Measurements from ENCODE around the gene ZSCAN22. TPM values are rescaled to one million over a fixed set of nuclear protein-coding genes. Genes with fewer than 3 reads are reported as not detected.

The ZSCAN22 gene
- total RNA-seq, 1 donor from 2014 or later: 3.2 TPM

DNA sequence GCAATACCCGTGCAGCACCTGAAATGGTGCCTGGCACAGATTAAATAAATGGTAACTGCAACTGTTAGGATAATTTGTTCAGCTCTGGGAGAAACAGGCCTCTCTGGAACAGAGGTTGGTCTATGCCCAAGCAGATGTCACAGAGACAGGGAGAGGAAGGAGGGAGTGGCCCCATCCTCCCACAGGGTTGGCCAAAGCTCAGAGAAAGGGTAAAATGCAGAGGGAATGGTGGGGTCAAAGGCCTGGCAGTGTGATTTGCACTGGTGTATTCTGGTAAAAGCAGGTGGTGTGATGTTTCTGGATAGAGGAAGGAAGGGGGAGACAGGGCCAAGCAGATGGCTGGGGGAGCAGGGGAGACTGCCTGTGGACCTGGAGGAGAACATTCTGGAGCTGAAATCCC lies 9.4 kb downstream of the ZSCAN22 start:
- H3K27ac Mint-ChIP-seq (ENCODE audit: unreplicated experiment): no peak overlapping the region
- no peaks in the 10 kb centered on the region for H3K9me3 Mint-ChIP-seq (ENCODE audit: unreplicated experiment)
- peaks cover 32% of the 10 kb centered on the region for H3K4me1 Mint-ChIP-seq (ENCODE audit: unreplicated experiment)

DNA sequence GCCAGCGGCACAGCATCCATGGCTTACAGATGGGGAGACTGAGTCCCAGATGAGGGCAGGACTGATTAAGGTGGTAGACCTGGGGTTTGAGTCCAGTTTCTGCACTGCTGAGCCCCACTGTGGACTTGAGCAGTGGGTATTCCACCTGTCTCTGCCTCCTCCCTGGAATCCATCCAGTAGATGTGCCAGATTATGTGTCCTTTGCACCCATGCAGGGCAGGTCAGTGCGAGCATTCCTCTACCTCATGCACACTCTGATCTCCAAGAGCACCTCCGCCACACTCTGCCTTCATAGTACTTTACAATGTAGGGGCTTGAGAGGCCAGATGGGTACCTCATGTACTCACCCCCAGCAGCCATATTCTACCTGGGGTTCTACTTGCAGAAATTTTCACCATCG lies 10.0 kb downstream of the ZSCAN22 start:
- Mint-ChIP-seq H3K4me3 (ENCODE audit: unreplicated experiment) (no peak overlapping the region), H3K36me3 (ENCODE audit: low read depth, unreplicated experiment) (peaks cover 37% of the 10 kb centered on the region), H3K9me3 (ENCODE audit: unreplicated experiment) (no peaks in the 10 kb centered on the region), H3K27ac (ENCODE audit: unreplicated experiment) (no peak overlapping the region), H3K27me3 (ENCODE audit: unreplicated experiment) (peaks cover 3% of the 10 kb centered on the region), H3K4me1 (ENCODE audit: unreplicated experiment) (peaks cover 34% of the 10 kb centered on the region)
- DNase-seq (ENCODE audit: low spot score): no peak
- TF ChIP-seq CTCF (IDR thresholded peaks at IDR 0.05; ENCODE audit: unreplicated experiment): no peak

More for the DNA sequence above, 9.4 kb downstream of the ZSCAN22 start:
- no peak for DNase-seq (ENCODE audit: low spot score)
- Mint-ChIP-seq H3K27me3 (ENCODE audit: unreplicated experiment) (peaks cover 3% of the 10 kb centered on the region), H3K4me3 (ENCODE audit: unreplicated experiment) (peak overlapping the region; percentile 67), H3K36me3 (ENCODE audit: low read depth, unreplicated experiment) (peaks cover 34% of the 10 kb centered on the region)
- TF ChIP-seq CTCF (IDR thresholded peaks at IDR 0.05; ENCODE audit: unreplicated experiment): no peak

- peaks cover 3% of the 10 kb centered on the region for H3K27me3 Mint-ChIP-seq (ENCODE audit: unreplicated experiment)
- H3K27ac Mint-ChIP-seq (ENCODE audit: unreplicated experiment): no peak overlapping the region
- TF ChIP-seq CTCF (IDR thresholded peaks at IDR 0.05; ENCODE audit: unreplicated experiment): no peak
- H3K4me3 Mint-ChIP-seq (ENCODE audit: unreplicated experiment): peak overlapping the region; percentile 78
- DNase-seq (ENCODE audit: low spot score): no peak
- peaks cover 34% of the 10 kb centered on the region for H3K4me1 Mint-ChIP-seq (ENCODE audit: unreplicated experiment)
- H3K9me3 Mint-ChIP-seq (ENCODE audit: unreplicated experiment): no peaks in the 10 kb centered on the region
- peaks cover 42% of the 10 kb centered on the region for H3K36me3 Mint-ChIP-seq (ENCODE audit: low read depth, unreplicated experiment)
These were observed 11.5 kb downstream of the ZSCAN22 start for GRCh38 chr19:58338336-58338735.

DNA sequence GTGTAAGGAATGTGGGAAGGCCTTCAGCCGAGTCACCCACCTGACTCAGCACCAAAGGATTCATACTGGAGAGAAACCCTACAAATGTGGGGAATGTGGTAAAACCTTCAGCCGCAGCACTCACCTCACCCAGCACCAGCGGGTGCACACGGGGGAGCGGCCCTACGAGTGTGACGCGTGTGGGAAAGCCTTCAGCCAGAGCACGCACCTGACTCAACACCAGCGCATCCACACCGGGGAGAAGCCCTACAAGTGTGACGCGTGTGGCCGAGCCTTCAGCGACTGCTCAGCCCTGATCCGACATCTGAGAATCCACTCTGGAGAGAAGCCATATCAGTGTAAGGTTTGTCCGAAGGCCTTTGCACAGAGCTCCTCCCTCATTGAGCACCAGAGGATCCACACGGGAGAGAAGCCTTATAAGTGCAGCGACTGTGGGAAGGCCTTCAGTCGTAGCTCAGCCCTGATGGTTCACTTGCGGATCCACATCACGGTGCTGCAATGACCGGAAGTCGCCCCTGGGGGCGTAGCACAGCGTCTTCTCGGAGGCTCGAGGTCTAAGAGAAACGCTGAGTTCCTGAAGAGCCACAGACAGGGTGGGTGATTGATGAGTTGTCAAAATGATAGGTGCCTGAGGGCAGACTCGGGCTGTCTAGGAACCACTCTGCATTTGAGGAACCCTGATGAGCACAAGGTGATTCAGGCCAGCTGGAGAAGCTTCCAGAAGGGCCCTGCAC lies 12.2 kb downstream of the ZSCAN22 start:
- Mint-ChIP-seq H3K4me1 (ENCODE audit: unreplicated experiment) (peaks cover 34% of the 10 kb centered on the region), H3K27me3 (ENCODE audit: unreplicated experiment) (peaks cover 3% of the 10 kb centered on the region), H3K36me3 (ENCODE audit: low read depth, unreplicated experiment) (peaks cover 42% of the 10 kb centered on the region), H3K9me3 (ENCODE audit: unreplicated experiment) (no peaks in the 10 kb centered on the region), H3K27ac (ENCODE audit: unreplicated experiment) (peak overlapping the region; percentile 68), H3K4me3 (ENCODE audit: unreplicated experiment) (no peak overlapping the region)
- DNase-seq (ENCODE audit: low spot score): peak; percentile 63
- TF ChIP-seq CTCF (IDR thresholded peaks at IDR 0.05; ENCODE audit: unreplicated experiment): peak; percentile 60

- peak overlapping the region; percentile 55 for H3K27ac Mint-ChIP-seq (ENCODE audit: unreplicated experiment)
- no peak for DNase-seq (ENCODE audit: low spot score)
These were observed 18.8 kb downstream of the ZSCAN22 start for GRCh38 chr19:58345558-58345957.

More at GRCh38 chr19:58345558-58345957, 18.8 kb downstream of the ZSCAN22 start:
- no peak for TF ChIP-seq CTCF (IDR thresholded peaks at IDR 0.05; ENCODE audit: unreplicated experiment)
- H3K36me3 Mint-ChIP-seq (ENCODE audit: low read depth, unreplicated experiment): peaks cover 21% of the 10 kb centered on the region
- H3K9me3 Mint-ChIP-seq (ENCODE audit: unreplicated experiment): no peaks in the 10 kb centered on the region
- peaks cover 21% of the 10 kb centered on the region for H3K4me1 Mint-ChIP-seq (ENCODE audit: unreplicated experiment)
- H3K4me3 Mint-ChIP-seq (ENCODE audit: unreplicated experiment): peak overlapping the region; percentile 94
- H3K27me3 Mint-ChIP-seq (ENCODE audit: unreplicated experiment): peaks cover 5% of the 10 kb centered on the region
